Measurements from ENCODE around the gene PTCH2. TPM values are rescaled to one million over a fixed set of nuclear protein-coding genes. Genes with fewer than 3 reads are reported as not detected.

The PTCH2 gene
- total and polyA plus RNA-seq, 2 of the 13 experiments (the other 11 are each of a cell fraction or from before 2014, with no cell fraction given) = 0.60 to 1.5 TPM

DNA sequence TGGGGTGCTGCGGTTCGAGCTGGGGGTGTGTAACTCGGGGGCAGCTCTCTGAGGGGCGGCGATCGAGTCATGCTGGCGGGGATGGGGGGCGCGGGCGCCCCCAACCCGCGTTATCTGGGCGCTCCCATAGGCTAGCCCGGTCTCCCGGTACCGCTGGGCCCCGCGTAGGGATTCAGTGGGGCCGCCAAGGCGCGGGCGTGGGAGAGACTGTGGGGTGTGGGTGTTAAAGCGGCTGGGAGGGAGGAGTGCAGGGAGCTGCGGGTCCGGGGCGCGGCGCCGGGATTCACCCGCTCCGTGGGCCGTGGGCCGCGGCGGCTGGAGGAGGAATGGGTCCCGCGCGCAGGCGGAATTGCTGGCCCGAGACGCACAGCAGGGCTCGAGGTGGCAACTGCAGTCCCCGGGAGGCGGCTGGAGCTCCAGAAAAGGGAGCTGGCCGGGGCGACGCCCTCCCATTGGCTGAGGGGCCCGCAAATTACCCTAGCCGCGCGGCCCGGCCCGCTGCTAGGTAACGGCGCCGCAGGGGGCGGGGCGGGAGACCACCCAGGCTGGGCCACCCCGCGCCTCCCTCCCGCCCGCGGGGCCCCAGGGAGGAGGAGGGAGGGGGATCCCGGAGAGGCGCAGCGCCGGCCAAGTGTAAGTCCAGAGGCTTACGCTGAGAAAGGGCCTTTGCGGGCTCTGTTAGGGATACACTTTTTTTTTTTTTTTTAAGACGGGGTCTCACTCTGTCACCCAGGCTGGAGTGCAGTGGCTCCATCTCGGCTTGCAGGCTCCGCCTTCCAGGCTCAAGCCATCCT, at the start of gene PTCH2 (continued):
- TF ChIP-seq ZEB1 (IDR thresholded peaks at IDR 0.05; ENCODE audit: insufficient replicate concordance, low read depth) (no peak), ZBTB7A (CRISPR knock-in tag; IDR thresholded peaks at IDR 0.05) (0 out of 2 replicates have a peak, but pooled peaks have one; percentile 51), ONECUT2 (CRISPR knock-in tag; IDR thresholded peaks at IDR 0.05) (no peak), FUBP1 (CRISPR knock-in tag; IDR thresholded peaks at IDR 0.05; ENCODE audit: borderline replicate concordance) (no peak), TBX2 (CRISPR knock-in tag; IDR thresholded peaks at IDR 0.05; ENCODE audit: borderline replicate concordance) (no peak), YY1 (IDR thresholded peaks at IDR 0.05; ENCODE audit: insufficient read depth, insufficient replicate concordance, low read depth, low read length) (no peak), ZNF512B (CRISPR knock-in tag; IDR thresholded peaks at IDR 0.05; ENCODE audit: borderline replicate concordance) (no peak), ZSCAN9 (CRISPR knock-in tag; IDR thresholded peaks at IDR 0.05; ENCODE audit: borderline replicate concordance) (no peak), CHD2 (IDR thresholded peaks at IDR 0.05; ENCODE audit: low read depth, low read length) (no peak), NFIB (CRISPR knock-in tag; IDR thresholded peaks at IDR 0.05; ENCODE audit: borderline replicate concordance) (no peak)
- TF ChIP-seq, protein P1, sequence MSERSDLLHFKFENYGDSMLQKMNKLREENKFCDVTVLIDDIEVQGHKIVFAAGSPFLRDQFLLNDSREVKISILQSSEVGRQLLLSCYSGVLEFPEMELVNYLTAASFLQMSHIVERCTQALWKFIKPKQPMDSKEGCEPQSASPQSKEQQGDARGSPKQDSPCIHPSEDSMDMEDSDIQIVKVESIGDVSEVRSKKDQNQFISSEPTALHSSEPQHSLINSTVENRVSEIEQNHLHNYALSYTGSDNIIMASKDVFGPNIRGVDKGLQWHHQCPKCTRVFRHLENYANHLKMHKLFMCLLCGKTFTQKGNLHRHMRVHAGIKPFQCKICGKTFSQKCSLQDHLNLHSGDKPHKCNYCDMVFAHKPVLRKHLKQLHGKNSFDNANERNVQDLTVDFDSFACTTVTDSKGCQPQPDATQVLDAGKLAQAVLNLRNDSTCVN (CRISPR knock-in tag; IDR thresholded peaks at IDR 0.05; ENCODE audit: borderline replicate concordance) = no peak; the same call in 1 of the 2 replicates
- TF ChIP-seq, protein P2, sequence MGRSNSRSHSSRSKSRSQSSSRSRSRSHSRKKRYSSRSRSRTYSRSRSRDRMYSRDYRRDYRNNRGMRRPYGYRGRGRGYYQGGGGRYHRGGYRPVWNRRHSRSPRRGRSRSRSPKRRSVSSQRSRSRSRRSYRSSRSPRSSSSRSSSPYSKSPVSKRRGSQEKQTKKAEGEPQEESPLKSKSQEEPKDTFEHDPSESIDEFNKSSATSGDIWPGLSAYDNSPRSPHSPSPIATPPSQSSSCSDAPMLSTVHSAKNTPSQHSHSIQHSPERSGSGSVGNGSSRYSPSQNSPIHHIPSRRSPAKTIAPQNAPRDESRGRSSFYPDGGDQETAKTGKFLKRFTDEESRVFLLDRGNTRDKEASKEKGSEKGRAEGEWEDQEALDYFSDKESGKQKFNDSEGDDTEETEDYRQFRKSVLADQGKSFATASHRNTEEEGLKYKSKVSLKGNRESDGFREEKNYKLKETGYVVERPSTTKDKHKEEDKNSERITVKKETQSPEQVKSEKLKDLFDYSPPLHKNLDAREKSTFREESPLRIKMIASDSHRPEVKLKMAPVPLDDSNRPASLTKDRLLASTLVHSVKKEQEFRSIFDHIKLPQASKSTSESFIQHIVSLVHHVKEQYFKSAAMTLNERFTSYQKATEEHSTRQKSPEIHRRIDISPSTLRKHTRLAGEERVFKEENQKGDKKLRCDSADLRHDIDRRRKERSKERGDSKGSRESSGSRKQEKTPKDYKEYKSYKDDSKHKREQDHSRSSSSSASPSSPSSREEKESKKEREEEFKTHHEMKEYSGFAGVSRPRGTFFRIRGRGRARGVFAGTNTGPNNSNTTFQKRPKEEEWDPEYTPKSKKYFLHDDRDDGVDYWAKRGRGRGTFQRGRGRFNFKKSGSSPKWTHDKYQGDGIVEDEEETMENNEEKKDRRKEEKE (IDR thresholded peaks at IDR 0.05) = no peak
- TF ChIP-seq, protein P3, sequence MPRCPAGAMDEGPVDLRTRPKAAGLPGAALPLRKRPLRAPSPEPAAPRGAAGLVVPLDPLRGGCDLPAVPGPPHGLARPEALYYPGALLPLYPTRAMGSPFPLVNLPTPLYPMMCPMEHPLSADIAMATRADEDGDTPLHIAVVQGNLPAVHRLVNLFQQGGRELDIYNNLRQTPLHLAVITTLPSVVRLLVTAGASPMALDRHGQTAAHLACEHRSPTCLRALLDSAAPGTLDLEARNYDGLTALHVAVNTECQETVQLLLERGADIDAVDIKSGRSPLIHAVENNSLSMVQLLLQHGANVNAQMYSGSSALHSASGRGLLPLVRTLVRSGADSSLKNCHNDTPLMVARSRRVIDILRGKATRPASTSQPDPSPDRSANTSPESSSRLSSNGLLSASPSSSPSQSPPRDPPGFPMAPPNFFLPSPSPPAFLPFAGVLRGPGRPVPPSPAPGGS (CRISPR knock-in tag; IDR thresholded peaks at IDR 0.05) = no peak
- TF ChIP-seq, protein P4, sequence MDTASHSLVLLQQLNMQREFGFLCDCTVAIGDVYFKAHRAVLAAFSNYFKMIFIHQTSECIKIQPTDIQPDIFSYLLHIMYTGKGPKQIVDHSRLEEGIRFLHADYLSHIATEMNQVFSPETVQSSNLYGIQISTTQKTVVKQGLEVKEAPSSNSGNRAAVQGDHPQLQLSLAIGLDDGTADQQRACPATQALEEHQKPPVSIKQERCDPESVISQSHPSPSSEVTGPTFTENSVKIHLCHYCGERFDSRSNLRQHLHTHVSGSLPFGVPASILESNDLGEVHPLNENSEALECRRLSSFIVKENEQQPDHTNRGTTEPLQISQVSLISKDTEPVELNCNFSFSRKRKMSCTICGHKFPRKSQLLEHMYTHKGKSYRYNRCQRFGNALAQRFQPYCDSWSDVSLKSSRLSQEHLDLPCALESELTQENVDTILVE (CRISPR knock-in tag; IDR thresholded peaks at IDR 0.05) = no peak

All from HepG2 (cell line).